Astrocyte (in vitro differentiated cells and primary cell): ENCODE data around the gene OTOG. TPM values are rescaled to one million over a fixed set of nuclear protein-coding genes. Genes with fewer than 3 reads are reported as not detected.

ENCODE experiments used
- DNase-seq: peaks from one replicate; pipeline ENCODE4 v3.0.0-alpha.2; 2010; ENCODE audit warnings: low read depth
- FAIRE-seq: peaks from 2 replicates; lab custom pipeline; 2011; peaks lifted over from hg19 to GRCh38; lab: Jason Lieb, UNC
- H2AFZ ChIP-seq: 2 replicates; pipeline ENCODE4 v1.6.0; 2012; ENCODE audit warnings: low read depth, low read length, inconsistent platforms
- H3K27ac ChIP-seq: 2 replicates; pipeline ENCODE4 v1.5.1; 2011; ENCODE audit warnings: low read depth, low read length, inconsistent platforms
- H3K27me3 ChIP-seq: 2 replicates; pipeline ENCODE4 v1.6.0; 2011; ENCODE audit warnings: low read length, inconsistent platforms; ENCODE audit not compliant: insufficient read depth
- H3K36me3 ChIP-seq: 2 replicates; pipeline ENCODE4 v1.5.1; 2011; ENCODE audit warnings: low read length, inconsistent platforms; ENCODE audit not compliant: insufficient read depth
- H3K4me1 ChIP-seq: 2 replicates; pipeline ENCODE4 v1.5.1; 2011; ENCODE audit warnings: low read length, inconsistent platforms; ENCODE audit not compliant: insufficient read depth
- H3K4me2 ChIP-seq: 2 replicates; pipeline ENCODE4 v1.6.0; 2012; ENCODE audit warnings: low read length, inconsistent platforms
- H3K4me3 ChIP-seq: 2 replicates; pipeline ENCODE4 v1.5.1; 2011; ENCODE audit warnings: low read depth, mild to moderate bottlenecking, low read length, inconsistent platforms; ENCODE audit not compliant: insufficient read depth
- H3K79me2 ChIP-seq: 2 replicates; pipeline ENCODE4 v1.6.0; 2012; ENCODE audit warnings: mild to moderate bottlenecking, low read length, inconsistent platforms; ENCODE audit not compliant: insufficient read depth
- H3K9ac ChIP-seq: 2 replicates; pipeline ENCODE4 v1.6.0; 2012; ENCODE audit warnings: mild to moderate bottlenecking, low read length, inconsistent platforms
- H3K9me3 ChIP-seq: 2 replicates; pipeline ENCODE4 v1.5.1; 2012; ENCODE audit warnings: low read depth, mild to moderate bottlenecking, low read length, inconsistent platforms; ENCODE audit not compliant: insufficient read depth
- H4K20me1 ChIP-seq: 2 replicates; pipeline ENCODE4 v1.6.0; 2012; ENCODE audit warnings: low read length, inconsistent platforms; ENCODE audit not compliant: insufficient read depth
- H3K27ac Mint-ChIP-seq: one replicate; pipeline ENCODE4 v1.8.0; 2021; ENCODE audit warnings: mild to moderate bottlenecking, mixed read lengths; ENCODE audit not compliant: unreplicated experiment
- H3K27me3 Mint-ChIP-seq: one replicate; pipeline ENCODE4 v1.8.0; 2021; ENCODE audit warnings: low read depth, mixed read lengths; ENCODE audit not compliant: unreplicated experiment
- H3K36me3 Mint-ChIP-seq: one replicate; pipeline ENCODE4 v1.8.0; 2021; ENCODE audit warnings: low read depth, mixed read lengths; ENCODE audit not compliant: unreplicated experiment
- H3K4me1 Mint-ChIP-seq: one replicate; pipeline ENCODE4 v1.8.0; 2021; ENCODE audit warnings: low read depth, mixed read lengths; ENCODE audit not compliant: unreplicated experiment
- H3K4me3 Mint-ChIP-seq: one replicate; pipeline ENCODE4 v1.8.0; 2021; ENCODE audit warnings: mild to moderate bottlenecking, moderate library complexity, mixed read lengths; ENCODE audit not compliant: unreplicated experiment
- H3K9me3 Mint-ChIP-seq: one replicate; pipeline ENCODE4 v1.8.0; 2021; ENCODE audit warnings: mild to moderate bottlenecking, mixed read lengths; ENCODE audit not compliant: unreplicated experiment
- EZH2 ChIP-seq: IDR thresholded peaks from 2 replicates; pipeline ENCODE4 v1.6.1; 2012; ENCODE audit warnings: mild to moderate bottlenecking, low read length, inconsistent platforms; ENCODE audit not compliant: insufficient read depth
- total RNA-seq: library from RNA; stranded (reverse); gene quantifications from 2 replicates; pipeline ENCODE4 v1.2.1, GENCODE V29; 2021
- TF ChIP-seq, protein P1 (sequence below): IDR thresholded peaks from 2 replicates; pipeline ENCODE4 v1.5.1; 2011; ENCODE audit warnings: low read depth, mild to moderate bottlenecking, inconsistent platforms, low read length, moderate library complexity; ENCODE audit not compliant: insufficient read depth

Gene OTOG
- total RNA-seq, 1 donor from 2014 or later: not detected

GRCh38 chr11:17639781-17640180 is 92.7 kb downstream of the OTOG start:
- no peaks in the 10 kb centered on the region for H3K79me2 ChIP-seq
- Mint-ChIP-seq H3K4me3 (no peak overlapping the region), H3K9me3 (no peaks in the 10 kb centered on the region), H3K27me3 (peaks cover 17% of the 10 kb centered on the region), H3K4me1 (no peaks in the 10 kb centered on the region), H3K27ac (no peak overlapping the region), H3K36me3 (peaks cover 2% of the 10 kb centered on the region)
- TF ChIP-seq, protein P1, sequence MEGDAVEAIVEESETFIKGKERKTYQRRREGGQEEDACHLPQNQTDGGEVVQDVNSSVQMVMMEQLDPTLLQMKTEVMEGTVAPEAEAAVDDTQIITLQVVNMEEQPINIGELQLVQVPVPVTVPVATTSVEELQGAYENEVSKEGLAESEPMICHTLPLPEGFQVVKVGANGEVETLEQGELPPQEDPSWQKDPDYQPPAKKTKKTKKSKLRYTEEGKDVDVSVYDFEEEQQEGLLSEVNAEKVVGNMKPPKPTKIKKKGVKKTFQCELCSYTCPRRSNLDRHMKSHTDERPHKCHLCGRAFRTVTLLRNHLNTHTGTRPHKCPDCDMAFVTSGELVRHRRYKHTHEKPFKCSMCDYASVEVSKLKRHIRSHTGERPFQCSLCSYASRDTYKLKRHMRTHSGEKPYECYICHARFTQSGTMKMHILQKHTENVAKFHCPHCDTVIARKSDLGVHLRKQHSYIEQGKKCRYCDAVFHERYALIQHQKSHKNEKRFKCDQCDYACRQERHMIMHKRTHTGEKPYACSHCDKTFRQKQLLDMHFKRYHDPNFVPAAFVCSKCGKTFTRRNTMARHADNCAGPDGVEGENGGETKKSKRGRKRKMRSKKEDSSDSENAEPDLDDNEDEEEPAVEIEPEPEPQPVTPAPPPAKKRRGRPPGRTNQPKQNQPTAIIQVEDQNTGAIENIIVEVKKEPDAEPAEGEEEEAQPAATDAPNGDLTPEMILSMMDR: no peak
- TF ChIP-seq EZH2: no peak
- no peak overlapping the region for H3K9ac ChIP-seq
- FAIRE-seq (no peak), DNase-seq (no peak)
- no peaks in the 10 kb centered on the region for H4K20me1 ChIP-seq
- no peak overlapping the region for H2AFZ ChIP-seq
- no peaks in the 10 kb centered on the region for H3K4me1 ChIP-seq
- no peaks in the 10 kb centered on the region for H3K36me3 ChIP-seq
- no peaks in the 10 kb centered on the region for H3K9me3 ChIP-seq
- H3K27me3 ChIP-seq: no peaks in the 10 kb centered on the region
- no peak overlapping the region for H3K4me3 ChIP-seq
- H3K4me2 ChIP-seq: no peak overlapping the region
- H3K27ac ChIP-seq: no peak overlapping the region

DNA sequence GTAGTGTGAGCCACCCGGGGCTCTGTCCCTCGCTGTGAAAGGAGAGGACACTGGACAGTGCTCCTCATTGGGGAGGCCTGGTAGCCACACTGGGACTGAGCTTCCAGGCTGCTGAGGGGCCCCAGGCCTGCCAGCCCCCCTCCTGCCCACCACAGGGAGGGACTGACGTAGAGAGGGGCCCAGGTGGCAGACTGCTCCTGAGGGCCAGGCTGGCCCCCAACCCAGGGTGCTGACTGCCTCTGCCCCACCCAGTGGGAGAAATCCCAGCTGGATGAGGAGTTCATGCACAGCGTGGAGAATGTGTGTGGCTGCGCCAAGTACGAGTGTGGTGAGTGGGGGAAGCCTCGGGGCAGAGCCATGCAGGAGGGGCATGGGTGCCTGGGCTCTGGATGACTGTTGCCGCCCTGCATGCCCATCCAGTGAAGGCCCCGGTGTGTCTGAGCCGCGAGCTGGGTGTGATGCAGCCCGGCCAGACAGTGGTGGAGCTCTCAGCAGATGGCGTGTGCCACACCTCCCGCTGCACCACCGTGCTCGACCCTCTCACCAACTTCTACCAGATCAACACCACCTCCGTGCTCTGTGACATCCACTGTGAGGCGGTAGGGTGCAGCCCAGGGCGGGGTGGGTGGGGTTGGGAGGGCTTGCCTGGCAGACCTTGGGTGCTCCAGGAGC is 93.6 kb downstream of the OTOG start:
- Histone ChIP-seq H3K4me1 (no peaks in the 10 kb centered on the region), H3K9ac (no peak overlapping the region), H3K36me3 (no peaks in the 10 kb centered on the region), H3K4me3 (no peak overlapping the region), H3K27ac (no peak overlapping the region), H3K9me3 (no peaks in the 10 kb centered on the region), H2AFZ (no peak overlapping the region), H4K20me1 (no peaks in the 10 kb centered on the region), H3K27me3 (no peaks in the 10 kb centered on the region), H3K4me2 (no peak overlapping the region), H3K79me2 (no peaks in the 10 kb centered on the region)
- FAIRE-seq (no peak), DNase-seq (no peak)
- Mint-ChIP-seq H3K36me3 (peaks cover 2% of the 10 kb centered on the region), H3K4me3 (no peak overlapping the region), H3K27me3 (peaks cover 17% of the 10 kb centered on the region), H3K4me1 (no peaks in the 10 kb centered on the region), H3K27ac (no peak overlapping the region), H3K9me3 (no peaks in the 10 kb centered on the region)
- TF ChIP-seq, protein P1: no peak
- TF ChIP-seq EZH2: no peak

DNA sequence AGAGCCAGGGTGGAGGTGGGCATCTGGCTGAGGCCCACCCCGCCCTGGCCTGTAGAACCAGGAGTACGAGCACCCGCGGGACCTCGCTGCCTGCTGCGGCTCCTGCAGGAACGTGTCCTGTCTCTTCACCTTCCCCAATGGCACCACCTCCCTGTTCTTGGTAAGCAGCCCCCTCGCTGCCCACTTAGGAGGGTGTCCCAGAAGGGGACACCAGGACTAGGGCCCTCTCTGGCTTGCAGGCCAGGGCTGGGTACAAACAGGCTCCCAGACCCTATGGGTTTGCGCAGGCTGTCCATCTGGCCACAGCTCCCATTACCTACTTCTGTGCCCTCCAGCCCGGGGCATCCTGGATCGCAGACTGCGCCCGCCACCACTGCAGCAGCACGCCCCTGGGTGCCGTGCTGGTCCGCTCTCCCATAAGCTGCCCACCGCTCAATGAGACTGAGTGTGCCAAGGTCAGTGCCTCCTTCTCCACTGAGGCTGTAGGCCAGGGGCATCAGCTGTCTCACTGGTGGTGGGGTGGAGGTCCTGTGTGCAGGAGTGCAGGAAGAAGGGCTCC is 94.8 kb downstream of the OTOG start:
- no peaks in the 10 kb centered on the region for H3K4me1 Mint-ChIP-seq
- Histone ChIP-seq H3K36me3 (no peaks in the 10 kb centered on the region), H3K4me3 (no peak overlapping the region), H3K4me1 (no peaks in the 10 kb centered on the region), H4K20me1 (no peaks in the 10 kb centered on the region), H3K79me2 (no peaks in the 10 kb centered on the region), H3K27ac (no peak overlapping the region), H3K9ac (no peak overlapping the region), H2AFZ (no peak overlapping the region), H3K4me2 (no peak overlapping the region), H3K9me3 (no peaks in the 10 kb centered on the region), H3K27me3 (no peaks in the 10 kb centered on the region)
- TF ChIP-seq, protein P1: no peak
- TF ChIP-seq EZH2: no peak
- DNase-seq: no peak
- H3K27me3 Mint-ChIP-seq: peaks cover 17% of the 10 kb centered on the region
- no peak overlapping the region for H3K4me3 Mint-ChIP-seq
- H3K27ac Mint-ChIP-seq: no peak overlapping the region
- FAIRE-seq: no peak
- peaks cover 2% of the 10 kb centered on the region for H3K36me3 Mint-ChIP-seq
- no peaks in the 10 kb centered on the region for H3K9me3 Mint-ChIP-seq
